HepG2 (cell line): ENCODE data around the gene TATDN2. TPM values are rescaled to one million over a fixed set of nuclear protein-coding genes. Genes with fewer than 3 reads are reported as not detected.

Source experiments
- ESRRA ChIP-seq: sonication (generic); formaldehyde crosslinking; IDR thresholded peaks from 2 replicates; pipeline ENCODE4 v1.5.1; 2020; ENCODE audit warnings: mild to moderate bottlenecking, low read depth, missing genetic modification reagents
- FOXO1 ChIP-seq: sonication (generic); formaldehyde crosslinking; IDR thresholded peaks from 2 replicates; pipeline ENCODE4 v1.4.0; 2020; ENCODE audit warnings: missing genetic modification reagents
- FOXP1 ChIP-seq, 2 experiments: fragments of 450-650 bp in 1 of 2; IDR thresholded peaks; 2 replicates each; pipeline ENCODE4 v1.6.1; 2017 to 2018; ENCODE audit warnings: antibody characterized with exemption in 1 of 2
- GABPA ChIP-seq, 2 experiments: IDR thresholded peaks; 2 replicates each; pipeline ENCODE4 v1.6.1; 2011 to 2016; ENCODE audit warnings: low read depth in 2 of 2, low read length in 1 of 2, missing biosample characterization in 1 of 2, missing genetic modification characterization in 1 of 2
- HES4 ChIP-seq: sonication (generic); formaldehyde crosslinking; IDR thresholded peaks from 2 replicates; pipeline ENCODE4 v1.9.0; 2021; ENCODE audit warnings: mild to moderate bottlenecking, missing genetic modification reagents, borderline replicate concordance
- IKZF5 ChIP-seq: IDR thresholded peaks from 2 replicates; pipeline ENCODE4 v1.6.1; 2018; ENCODE audit warnings: missing genetic modification reagents, mild to moderate bottlenecking, missing compliant biosample characterization
- KDM1A ChIP-seq: IDR thresholded peaks from 2 replicates; pipeline ENCODE4 v1.6.1; 2016; ENCODE audit warnings: missing compliant biosample characterization
- PBX3 ChIP-seq: sonication (generic); formaldehyde crosslinking; IDR thresholded peaks from 2 replicates; pipeline ENCODE4 v1.8.1; 2023; ENCODE audit warnings: missing genetic modification reagents, inconsistent platforms, borderline replicate concordance
- PHF8 ChIP-seq: sonication (generic); formaldehyde crosslinking; IDR thresholded peaks from 2 replicates; pipeline ENCODE4 v1.5.0; 2020; ENCODE audit warnings: missing genetic modification reagents
- POLR2AphosphoS2 ChIP-seq: IDR thresholded peaks from 2 replicates; pipeline ENCODE4 v1.6.1; 2011; ENCODE audit warnings: low read depth, low read length, improper control_type of control experiment
- SP1 ChIP-seq, 2 experiments: fragments of 450-650 bp in 1 of 2; sonication (generic) in 1 of 2; formaldehyde crosslinking in 1 of 2; IDR thresholded peaks; 2 replicates each; pipeline versions ENCODE4 v1.4.0 to v1.6.1; 2016 to 2020; ENCODE audit warnings: missing genetic modification reagents in 1 of 2
- THRA ChIP-seq: sonication (generic); formaldehyde crosslinking; IDR thresholded peaks from 2 replicates; pipeline ENCODE4 v1.4.0; 2020; ENCODE audit warnings: missing genetic modification reagents, borderline replicate concordance
- TRIM22 ChIP-seq: fragments of 450-650 bp; IDR thresholded peaks from 2 replicates; pipeline ENCODE4 v1.6.1; 2017
- ZBTB37 ChIP-seq: sonication (generic); formaldehyde crosslinking; IDR thresholded peaks from 2 replicates; pipeline ENCODE4 v1.4.0; 2020; ENCODE audit warnings: mild to moderate bottlenecking, missing genetic modification reagents
- ZNF136 ChIP-seq: sonication (generic); formaldehyde crosslinking; IDR thresholded peaks from 2 replicates; pipeline ENCODE4 v1.8.1; 2022; ENCODE audit warnings: low read depth, mild to moderate bottlenecking, moderate library complexity, missing genetic modification reagents
- ZNF20 ChIP-seq: sonication (generic); formaldehyde crosslinking; IDR thresholded peaks from 2 replicates; pipeline ENCODE4 v1.4.0; 2020; ENCODE audit warnings: mild to moderate bottlenecking, moderate library complexity, missing genetic modification reagents
- ZNF441 ChIP-seq: sonication (generic); formaldehyde crosslinking; IDR thresholded peaks from 2 replicates; pipeline ENCODE4 v1.7.0; 2021; ENCODE audit warnings: missing genetic modification reagents, borderline replicate concordance
- ZNF503 ChIP-seq: sonication (generic); formaldehyde crosslinking; IDR thresholded peaks from 2 replicates; pipeline ENCODE4 v1.4.0; 2020; ENCODE audit warnings: missing genetic modification reagents
- ZNF510 ChIP-seq: sonication (generic); formaldehyde crosslinking; IDR thresholded peaks from 2 replicates; pipeline ENCODE4 v1.4.0; 2020; ENCODE audit warnings: low read depth, mild to moderate bottlenecking, missing genetic modification reagents
- ZNF816 ChIP-seq: sonication (generic); formaldehyde crosslinking; IDR thresholded peaks from 2 replicates; pipeline ENCODE4 v1.8.0; 2022; ENCODE audit warnings: missing genetic modification reagents, mild to moderate bottlenecking, borderline replicate concordance
- polyA plus RNA-seq, 8 experiments: library from polyadenylated mRNA; depleted of rRNA in 3 of 8; stranded (reverse) in 7 of 8; unstranded in 1 of 8; fragments of >200 nt; fragmentation: Illumina TruSeq in 4 of 8; extraction: Trizol in 4 of 8; gene quantifications; 2 replicates each; pipeline versions ENCODE4 v1.2.1 to v1.2.3, GENCODE V29; 2011 to 2016; ENCODE audit warnings: low read depth in 4 of 8, missing spikeins in 1 of 8, mixed read lengths in 1 of 8; ENCODE audit not compliant: insufficient read depth in 1 of 8
- total RNA-seq, 5 experiments: library from RNA; depleted of rRNA; stranded (reverse); fragments of >200 nt; fragmentation: Illumina TruSeq; extraction: Trizol; gene quantifications; 2 replicates each; pipeline ENCODE4 v1.2.3, GENCODE V29; 2016; ENCODE audit warnings: low read depth in 1 of 5

Gene TATDN2
- total and polyA plus RNA-seq, 2 of the 13 experiments (the other 11 are each of a cell fraction or from before 2014, with no cell fraction given), result 12.1 to 21.9 TPM

- no peak for TF ChIP-seq ZNF816
- peak; percentile 60 for TF ChIP-seq ZNF503 (CRISPR knock-in tag)
- peak; percentile 78; the same call in 1 of the 2 replicates for TF ChIP-seq ZNF441 (CRISPR knock-in tag)
- peak; percentile 93 for TF ChIP-seq ESRRA
- TF ChIP-seq PHF8 (CRISPR knock-in tag), result no peak
- TF ChIP-seq GABPA (IDR thresholded peaks at IDR 0.05; ENCODE audit: low read depth, low read length), result no peak
- peak; percentile 71 for TF ChIP-seq GABPA (CRISPR knock-in tag; IDR thresholded peaks at IDR 0.05; ENCODE audit: low read depth)
- 0 out of 2 replicates have a peak, but pooled peaks have one; percentile 42 for TF ChIP-seq ZNF510
- no peak for TF ChIP-seq FOXP1 (IDR thresholded peaks at IDR 0.05)
- TF ChIP-seq FOXP1 (CRISPR knock-in tag; IDR thresholded peaks at IDR 0.05), result peak; percentile 85
- peak; percentile 94 for TF ChIP-seq FOXO1 (CRISPR knock-in tag)
- no peak for TF ChIP-seq ZNF20 (CRISPR knock-in tag)
- no peak for TF ChIP-seq ZBTB37 (CRISPR knock-in tag)
- no peak for TF ChIP-seq PBX3 (CRISPR knock-in tag)
- TF ChIP-seq SP1 (IDR thresholded peaks at IDR 0.05), result no peak
- 0 out of 2 replicates have a peak, but pooled peaks have one; percentile 5 for TF ChIP-seq SP1 (CRISPR knock-in tag; IDR thresholded peaks at IDR 0.05)
- no peak for TF ChIP-seq TRIM22
- TF ChIP-seq POLR2AphosphoS2, result peak; percentile 77; the same call in 1 of the 2 replicates
- TF ChIP-seq HES4, result no peak
- peak; percentile 72; the same call in 1 of the 2 replicates for TF ChIP-seq THRA (CRISPR knock-in tag)
- TF ChIP-seq KDM1A (CRISPR knock-in tag), result peak; percentile 45; the same call in 1 of the 2 replicates
- peak; percentile 73; the same call in 1 of the 2 replicates for TF ChIP-seq IKZF5
- no peak for TF ChIP-seq ZNF136 (CRISPR knock-in tag)
Observed at GRCh38 chr3:10317311-10317960, 69.2 kb downstream of the TATDN2 start (continued).
